GM12801 (cell line): ENCODE measurements around the gene PRDM10.

Source experiments
- TF ChIP-seq, protein P1 (sequence below): IDR thresholded peaks from one replicate; pipeline ENCODE4 v1.5.1; 2011; ENCODE audit warnings: control low read depth; ENCODE audit not compliant: insufficient read length; ENCODE audit errors: extremely low read depth

PRDM10 gene

DNA sequence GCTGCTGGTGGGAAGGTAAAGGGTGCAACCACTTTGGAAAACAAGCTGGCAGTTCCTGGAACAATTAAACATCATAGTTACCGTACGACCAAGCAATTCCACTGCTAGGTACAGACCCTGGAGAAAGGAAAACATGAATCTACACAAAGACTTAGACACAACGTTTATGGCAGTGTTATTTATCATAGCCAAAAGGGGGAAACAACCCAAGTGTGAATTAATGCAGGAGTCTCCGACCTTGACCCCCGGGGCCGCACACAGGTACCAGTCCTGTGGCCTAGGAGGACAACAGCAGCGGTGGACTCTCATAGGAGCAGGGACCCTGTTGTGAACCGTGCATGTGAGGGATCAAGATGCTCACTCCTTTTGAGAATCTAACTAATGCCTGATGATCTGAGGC is 22.5 kb downstream of the PRDM10 start:
- TF ChIP-seq, protein P1, sequence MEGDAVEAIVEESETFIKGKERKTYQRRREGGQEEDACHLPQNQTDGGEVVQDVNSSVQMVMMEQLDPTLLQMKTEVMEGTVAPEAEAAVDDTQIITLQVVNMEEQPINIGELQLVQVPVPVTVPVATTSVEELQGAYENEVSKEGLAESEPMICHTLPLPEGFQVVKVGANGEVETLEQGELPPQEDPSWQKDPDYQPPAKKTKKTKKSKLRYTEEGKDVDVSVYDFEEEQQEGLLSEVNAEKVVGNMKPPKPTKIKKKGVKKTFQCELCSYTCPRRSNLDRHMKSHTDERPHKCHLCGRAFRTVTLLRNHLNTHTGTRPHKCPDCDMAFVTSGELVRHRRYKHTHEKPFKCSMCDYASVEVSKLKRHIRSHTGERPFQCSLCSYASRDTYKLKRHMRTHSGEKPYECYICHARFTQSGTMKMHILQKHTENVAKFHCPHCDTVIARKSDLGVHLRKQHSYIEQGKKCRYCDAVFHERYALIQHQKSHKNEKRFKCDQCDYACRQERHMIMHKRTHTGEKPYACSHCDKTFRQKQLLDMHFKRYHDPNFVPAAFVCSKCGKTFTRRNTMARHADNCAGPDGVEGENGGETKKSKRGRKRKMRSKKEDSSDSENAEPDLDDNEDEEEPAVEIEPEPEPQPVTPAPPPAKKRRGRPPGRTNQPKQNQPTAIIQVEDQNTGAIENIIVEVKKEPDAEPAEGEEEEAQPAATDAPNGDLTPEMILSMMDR = no peak

DNA sequence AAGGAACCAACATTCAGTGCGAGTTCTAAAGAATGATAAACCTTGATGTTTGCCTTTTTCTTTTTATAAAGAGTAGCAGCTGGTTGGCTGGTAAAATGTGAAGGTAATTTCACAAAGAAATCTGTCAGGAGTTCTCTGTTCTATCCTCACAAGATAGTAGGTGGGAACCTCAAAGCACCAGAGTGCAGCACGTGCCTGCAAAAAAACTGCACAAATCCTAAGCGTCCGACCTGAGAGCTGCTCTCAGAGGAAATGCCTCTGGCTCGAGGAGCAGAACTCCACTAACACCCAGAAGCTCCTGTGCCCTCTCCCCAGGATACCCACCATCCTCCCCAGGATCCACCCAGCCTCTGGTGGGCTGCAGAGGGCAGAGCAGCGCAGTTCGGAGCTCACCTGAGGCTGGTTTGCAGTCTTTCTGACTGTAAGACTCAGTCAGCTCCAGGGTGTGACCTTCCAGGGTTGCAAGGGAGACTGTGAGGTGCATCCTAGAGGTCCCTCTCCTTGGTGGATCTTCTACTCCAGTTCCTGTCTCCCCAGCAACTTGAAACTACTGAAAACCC is 23.5 kb downstream of the PRDM10 start:
- TF ChIP-seq, protein P1 = no peak

DNA sequence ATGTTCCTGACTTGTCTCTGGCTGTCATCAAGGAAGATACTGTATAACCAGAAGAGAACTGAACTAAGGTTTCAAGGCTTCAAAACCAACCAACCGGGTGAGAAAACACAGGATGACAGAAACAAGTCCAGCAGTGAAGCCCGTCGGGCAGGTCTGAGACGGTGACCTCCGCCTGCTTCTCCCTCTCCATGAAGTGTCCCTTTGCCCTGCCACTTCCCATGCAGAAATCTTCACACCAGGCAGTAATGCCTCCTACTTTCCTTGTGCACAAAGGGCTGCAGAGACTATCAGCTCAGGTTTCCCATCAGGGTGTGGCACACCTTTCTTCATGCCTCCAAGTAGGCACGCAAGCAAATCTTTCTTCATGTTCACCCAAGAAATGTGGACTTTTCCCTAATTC is 24.2 kb downstream of the PRDM10 start:
- TF ChIP-seq, protein P1 = no peak

DNA sequence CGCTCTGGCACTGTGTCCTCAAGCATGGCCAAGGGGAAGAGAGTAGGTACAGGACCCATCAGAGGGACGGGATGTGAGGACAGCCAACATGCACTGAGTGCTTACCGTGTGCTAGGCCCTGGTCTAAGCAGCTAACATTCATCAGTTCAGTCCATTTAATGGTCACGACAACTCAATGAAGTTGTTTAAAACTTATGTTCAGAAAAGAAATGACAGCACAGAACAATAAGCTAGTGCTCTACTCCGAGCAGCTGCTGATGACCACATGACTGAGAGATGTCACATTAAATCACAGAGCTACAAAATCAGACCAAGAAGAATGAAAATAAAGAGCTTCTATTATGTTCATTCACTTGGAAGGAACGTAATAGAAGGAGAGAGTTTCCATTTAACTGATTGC is 26.3 kb downstream of the PRDM10 start:
- TF ChIP-seq, protein P1 = no peak

DNA sequence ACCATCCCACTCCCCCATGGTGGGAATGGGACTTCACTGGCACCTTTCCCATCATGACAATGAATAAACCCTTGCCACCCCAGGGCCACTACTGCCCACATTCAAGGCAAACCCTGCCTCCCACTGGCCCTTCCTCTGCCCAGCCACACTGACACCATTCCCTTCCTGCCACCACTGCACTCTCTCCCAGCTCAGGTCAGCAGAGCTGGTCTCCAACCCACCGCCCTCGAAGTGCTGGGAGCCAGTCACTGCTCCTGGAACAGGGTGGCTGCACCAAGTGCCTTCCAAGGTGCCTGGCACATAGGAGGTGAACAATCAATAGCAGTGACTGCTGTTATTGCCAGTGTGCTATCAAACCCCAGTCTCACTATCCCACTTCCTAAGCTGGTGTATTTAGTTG is 27.1 kb downstream of the PRDM10 start:
- TF ChIP-seq, protein P1 = no peak

DNA sequence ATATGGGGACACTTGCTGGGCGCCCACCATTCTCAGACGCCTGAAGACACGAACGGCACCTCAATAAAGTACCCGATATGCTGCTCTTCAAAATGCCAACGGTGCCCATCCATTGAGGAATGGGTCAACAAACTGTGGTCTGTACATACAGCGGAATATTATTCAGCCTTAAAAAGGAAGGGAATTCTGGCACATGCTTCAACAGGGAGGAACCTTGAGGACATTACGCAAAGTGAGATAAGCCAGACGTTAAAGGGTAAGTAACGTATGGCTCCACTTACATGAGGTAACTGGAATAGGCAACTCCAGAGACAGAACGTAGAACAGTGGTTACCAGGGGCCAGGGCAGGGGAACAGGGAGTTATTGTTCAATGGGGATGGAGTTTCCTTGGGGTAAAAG is 28.0 kb downstream of the PRDM10 start:
- TF ChIP-seq, protein P1 = no peak

DNA sequence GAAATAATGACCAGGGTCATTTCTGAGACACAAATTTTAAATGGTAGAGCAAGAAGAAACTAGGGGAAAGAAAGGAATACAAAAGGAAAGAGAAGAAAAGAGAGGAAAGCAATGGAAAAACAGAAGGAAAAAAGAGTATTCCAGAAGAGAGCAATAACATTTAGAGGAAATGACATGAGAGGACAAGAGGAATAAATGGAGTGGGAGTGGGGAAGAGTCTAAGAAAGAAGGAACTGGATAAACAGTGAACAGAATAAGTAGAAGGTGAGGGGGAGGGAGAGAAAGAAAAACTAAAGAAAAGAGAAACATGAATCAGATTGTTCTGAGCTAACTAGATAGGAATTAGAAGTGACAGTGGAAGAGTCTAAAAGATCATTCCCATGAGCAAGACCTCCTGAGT is 28.4 kb downstream of the PRDM10 start:
- TF ChIP-seq, protein P1 = no peak

DNA sequence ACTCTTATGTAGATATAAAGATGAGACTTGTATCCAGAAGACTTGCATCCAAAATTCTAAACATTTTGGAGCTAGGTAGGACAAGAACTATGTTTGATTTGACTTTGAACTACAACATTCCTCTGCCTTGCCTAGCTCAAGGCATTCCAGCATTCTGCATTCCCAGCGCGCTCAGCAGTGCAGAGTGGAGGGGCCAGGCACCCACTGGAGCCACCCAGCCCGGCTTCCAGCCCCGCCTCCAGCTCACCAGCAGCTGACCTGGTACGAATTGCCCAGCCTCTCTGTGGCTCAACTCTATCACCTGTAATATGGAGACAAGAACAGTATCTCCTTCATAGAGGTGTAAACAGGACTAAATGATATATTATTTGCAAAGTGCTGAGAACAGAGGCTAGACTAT is 28.8 kb downstream of the PRDM10 start:
- TF ChIP-seq, protein P1 = no peak
